ENCODE results near the gene MAPK4.

Gene MAPK4

DNA sequence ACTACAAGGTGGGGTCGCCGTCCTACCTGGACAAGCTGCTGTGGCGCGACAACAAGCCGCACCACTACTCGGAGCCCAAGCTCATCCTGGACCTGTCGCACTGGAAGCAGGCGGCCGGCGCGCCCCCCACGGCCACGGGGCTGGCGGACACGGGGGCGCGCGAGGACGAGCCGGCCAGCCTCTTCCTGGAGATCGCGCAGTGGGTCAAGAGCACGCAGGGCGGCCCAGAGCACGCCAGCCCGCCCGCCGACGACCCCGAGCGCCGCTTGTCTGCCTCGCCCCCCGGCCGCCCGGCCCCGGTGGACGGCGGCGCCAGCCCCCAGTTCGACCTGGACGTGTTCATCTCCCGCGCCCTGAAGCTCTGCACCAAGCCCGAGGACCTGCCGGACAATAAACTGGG lies 169.5 kb downstream of the MAPK4 start:
- DNase-seq (ENCODE audit: insufficient read length), result no peak
- TF ChIP-seq POLR2AphosphoS5 (IDR thresholded peaks at IDR 0.05; ENCODE audit: low read depth, low read length) (no peak), POLR2A (IDR thresholded peaks at IDR 0.05; ENCODE audit: low read depth, low read length) (no peak), TAF1 (IDR thresholded peaks at IDR 0.05; ENCODE audit: borderline replicate concordance, low read depth, low read length) (no peak)
- FAIRE-seq, result no peak

DNA sequence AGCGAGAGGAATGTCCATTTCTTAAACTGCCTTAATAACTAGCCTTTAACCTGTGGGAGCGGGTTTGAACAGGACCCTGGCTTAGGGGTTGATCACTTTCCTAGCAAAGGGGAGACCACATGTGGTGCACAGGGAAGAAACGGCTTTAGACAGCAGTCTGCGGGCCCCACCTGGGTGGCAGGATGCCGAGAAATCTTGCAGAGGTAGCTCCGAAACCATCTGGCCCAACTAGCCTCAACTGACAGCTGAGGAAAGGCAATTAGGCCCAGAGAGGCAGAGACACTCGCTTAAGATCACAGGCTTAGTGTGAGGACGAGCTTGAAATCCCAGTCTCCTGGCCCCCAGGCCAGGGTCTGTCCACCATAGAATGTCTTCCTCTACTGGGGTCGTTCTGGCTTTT lies 170.1 kb downstream of the MAPK4 start:
- no peak for DNase-seq (ENCODE audit: insufficient read length)
- TF ChIP-seq POLR2A (IDR thresholded peaks at IDR 0.05; ENCODE audit: low read depth, low read length) (no peak), POLR2AphosphoS5 (IDR thresholded peaks at IDR 0.05; ENCODE audit: low read depth, low read length) (no peak), TAF1 (IDR thresholded peaks at IDR 0.05; ENCODE audit: borderline replicate concordance, low read depth, low read length) (no peak)
- no peak for FAIRE-seq

DNA sequence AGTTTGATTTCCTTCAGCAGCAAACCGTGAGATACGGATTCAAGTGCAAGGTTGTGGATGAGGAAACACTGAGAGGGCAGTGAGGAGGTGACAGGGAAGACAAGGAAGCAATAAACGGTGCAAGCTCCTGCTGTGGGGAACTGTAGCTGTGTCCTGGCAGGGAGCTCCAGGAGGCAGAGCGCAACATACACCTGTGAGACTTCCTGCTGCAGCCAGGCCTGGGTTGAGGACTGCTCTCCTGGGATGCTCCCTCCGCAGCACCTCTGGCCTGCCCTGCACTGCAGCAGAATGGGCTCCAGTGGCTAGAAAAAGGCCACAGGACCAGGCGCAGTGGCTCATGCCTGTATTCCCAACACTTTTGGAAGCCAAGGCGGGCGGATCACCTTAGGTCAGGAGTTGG lies 174.5 kb downstream of the MAPK4 start:
- no peak for TF ChIP-seq POLR2AphosphoS5 (IDR thresholded peaks at IDR 0.05; ENCODE audit: low read depth, low read length)
- TF ChIP-seq TAF1 (IDR thresholded peaks at IDR 0.05; ENCODE audit: borderline replicate concordance, low read depth, low read length), result no peak
- no peak for TF ChIP-seq POLR2A (IDR thresholded peaks at IDR 0.05; ENCODE audit: low read depth, low read length)
- FAIRE-seq, result no peak
- no peak for DNase-seq (ENCODE audit: insufficient read length)

DNA sequence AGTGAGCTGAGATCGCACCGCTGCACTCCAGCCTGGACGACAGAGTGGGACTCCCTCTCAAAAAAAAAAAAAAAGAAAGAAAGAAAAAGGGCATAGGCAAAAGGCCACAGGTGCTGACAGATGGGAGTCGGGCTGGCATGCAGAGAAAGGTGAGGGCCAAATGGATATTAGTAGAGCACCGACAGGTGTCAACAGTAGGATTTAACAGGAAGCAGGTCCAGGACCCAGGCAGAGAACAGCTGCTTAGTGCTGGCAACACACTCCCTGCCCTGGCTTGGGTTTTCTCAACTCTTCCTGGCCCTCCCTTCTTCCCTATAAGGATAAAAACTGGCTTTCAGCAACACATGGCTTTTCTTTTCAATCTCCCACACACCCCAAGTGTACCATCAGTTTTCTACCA lies 175.0 kb downstream of the MAPK4 start:
- TF ChIP-seq POLR2AphosphoS5 (IDR thresholded peaks at IDR 0.05; ENCODE audit: low read depth, low read length), result no peak
- no peak for TF ChIP-seq TAF1 (IDR thresholded peaks at IDR 0.05; ENCODE audit: borderline replicate concordance, low read depth, low read length)
- TF ChIP-seq POLR2A (IDR thresholded peaks at IDR 0.05; ENCODE audit: low read depth, low read length), result no peak
- no peak for FAIRE-seq
- no peak for DNase-seq (ENCODE audit: insufficient read length)

DNA sequence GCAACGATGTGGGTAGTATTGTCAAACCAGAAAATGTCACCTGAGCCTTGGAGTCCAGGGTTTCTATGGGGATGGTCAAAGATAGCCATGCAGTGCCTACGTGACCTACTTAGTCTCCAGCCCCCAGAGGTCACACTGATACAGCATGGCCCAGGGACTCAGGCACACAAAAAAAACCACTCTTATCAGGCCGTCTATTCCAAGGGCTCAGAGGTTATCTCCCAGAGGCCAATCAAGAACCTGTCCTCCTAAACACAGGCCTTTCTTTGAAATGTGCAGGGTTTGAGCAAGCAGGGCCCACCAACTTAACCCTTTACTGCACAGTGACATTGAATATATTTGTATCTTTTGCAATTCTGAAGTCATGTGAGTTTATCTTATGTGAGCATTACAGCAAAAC lies 177.2 kb downstream of the MAPK4 start:
- DNase-seq (ENCODE audit: insufficient read length) (no peak), FAIRE-seq (no peak)
- no peak for TF ChIP-seq POLR2AphosphoS5 (IDR thresholded peaks at IDR 0.05; ENCODE audit: low read depth, low read length)
- no peak for TF ChIP-seq TAF1 (IDR thresholded peaks at IDR 0.05; ENCODE audit: borderline replicate concordance, low read depth, low read length)
- no peak for TF ChIP-seq POLR2A (IDR thresholded peaks at IDR 0.05; ENCODE audit: low read depth, low read length)

DNA sequence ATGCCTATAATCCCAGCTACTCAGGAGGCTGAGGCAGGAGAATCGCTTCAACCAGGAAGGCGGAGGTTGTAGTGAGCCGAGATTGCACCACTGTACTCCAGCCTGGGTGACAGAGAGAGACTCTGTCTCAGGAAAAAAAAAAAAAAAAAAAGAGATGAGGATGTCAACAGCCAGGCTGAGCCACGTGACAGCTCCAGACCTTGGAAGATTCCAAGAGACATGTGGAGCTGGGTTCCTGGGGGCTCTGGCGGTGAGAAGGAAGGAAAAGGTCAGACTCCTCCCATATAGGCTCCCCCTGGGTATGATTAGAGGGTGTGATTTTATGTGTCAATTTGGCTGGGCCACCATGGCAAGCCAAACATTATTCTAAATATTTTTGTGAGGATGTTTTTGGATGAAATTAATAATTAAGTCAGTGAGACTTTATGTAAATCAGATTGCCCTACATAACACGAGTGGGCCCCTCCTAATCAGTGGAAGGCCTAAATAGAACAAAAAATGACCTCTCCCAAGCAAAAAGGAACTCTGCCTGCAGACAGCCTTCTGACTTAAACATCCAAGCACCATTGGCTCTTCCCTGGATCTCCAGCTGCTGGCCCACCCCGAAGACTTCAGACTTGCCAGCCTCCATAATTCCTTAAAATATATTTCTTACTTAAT lies 178.3 kb downstream of the MAPK4 start:
- FAIRE-seq, result no peak

DNA sequence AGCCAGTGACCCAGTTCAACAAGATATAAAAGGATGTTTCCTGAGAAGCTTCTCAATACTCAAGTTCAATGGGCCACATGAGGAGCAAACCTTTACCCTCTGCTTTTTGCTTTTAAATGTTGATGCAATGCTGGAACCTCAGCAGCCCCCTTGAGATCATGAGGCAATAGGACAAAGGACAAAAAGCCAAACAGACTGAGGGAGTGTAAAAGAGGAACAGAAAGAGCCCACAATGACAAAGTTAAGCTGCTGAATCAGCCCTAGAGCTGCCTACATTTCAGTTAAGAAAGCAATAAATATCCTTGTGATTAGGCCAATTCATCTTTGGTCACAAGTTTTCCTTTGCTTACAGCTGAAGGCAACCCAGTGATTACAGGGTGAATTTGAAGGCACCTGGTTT lies 183.1 kb downstream of the MAPK4 start:
- peak; percentile 17 for FAIRE-seq
- TF ChIP-seq TAF1 (IDR thresholded peaks at IDR 0.05; ENCODE audit: borderline replicate concordance, low read depth, low read length) (no peak), POLR2A (IDR thresholded peaks at IDR 0.05; ENCODE audit: low read depth, low read length) (no peak), POLR2AphosphoS5 (IDR thresholded peaks at IDR 0.05; ENCODE audit: low read depth, low read length) (no peak)

More for the DNA sequence above, 178.3 kb downstream of the MAPK4 start:
- no peak for TF ChIP-seq POLR2AphosphoS5 (IDR thresholded peaks at IDR 0.05; ENCODE audit: low read depth, low read length)
- no peak for TF ChIP-seq POLR2A (IDR thresholded peaks at IDR 0.05; ENCODE audit: low read depth, low read length)
- no peak for TF ChIP-seq TAF1 (IDR thresholded peaks at IDR 0.05; ENCODE audit: borderline replicate concordance, low read depth, low read length)
- no peak for DNase-seq (ENCODE audit: insufficient read length)

DNA sequence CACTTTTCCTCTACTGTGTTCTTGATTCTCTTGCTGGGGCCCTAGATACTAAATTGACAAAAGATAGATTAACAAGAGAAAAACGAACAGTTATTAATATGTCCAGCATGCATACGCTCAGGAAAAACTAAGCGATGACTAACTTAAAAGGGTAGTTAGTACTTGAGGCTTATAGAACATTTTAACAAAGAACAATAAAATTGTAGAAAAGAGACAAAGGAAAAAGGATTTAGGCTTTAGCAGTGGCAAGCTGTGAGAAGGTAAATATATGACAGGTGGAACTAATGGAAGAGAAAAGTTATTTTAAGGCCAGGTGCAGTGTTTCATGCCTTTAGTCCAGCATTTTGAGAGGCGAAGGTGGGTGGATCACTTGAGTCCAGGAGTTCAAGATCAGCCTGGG lies 184.4 kb downstream of the MAPK4 start:
- TF ChIP-seq POLR2AphosphoS5 (IDR thresholded peaks at IDR 0.05; ENCODE audit: low read depth, low read length), result no peak
- no peak for TF ChIP-seq POLR2A (IDR thresholded peaks at IDR 0.05; ENCODE audit: low read depth, low read length)
- TF ChIP-seq TAF1 (IDR thresholded peaks at IDR 0.05; ENCODE audit: borderline replicate concordance, low read depth, low read length), result no peak
- DNase-seq (ENCODE audit: insufficient read length) (no peak), FAIRE-seq (no peak)

More for the DNA sequence above, 183.1 kb downstream of the MAPK4 start:
- DNase-seq (ENCODE audit: insufficient read length), result no peak

DNA sequence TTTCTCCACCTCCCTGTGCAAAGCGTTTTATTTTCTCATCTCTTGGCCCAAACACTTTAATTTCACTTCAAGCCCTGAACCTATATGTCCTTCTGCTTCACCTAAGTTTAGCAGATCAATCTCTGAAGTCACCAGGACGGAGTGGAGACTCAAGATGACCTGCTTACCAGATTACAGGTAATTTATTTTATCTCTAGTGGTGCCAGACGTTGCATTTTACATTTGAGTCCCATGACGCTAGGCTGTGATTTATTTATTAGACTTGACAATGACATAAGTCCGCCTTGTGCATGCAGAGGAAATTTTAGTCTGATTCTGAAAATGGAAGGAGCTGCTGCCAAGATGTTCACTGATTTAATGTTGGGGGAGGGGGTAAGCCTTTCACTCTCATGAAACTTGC lies 186.1 kb downstream of the MAPK4 start:
- no peak for DNase-seq (ENCODE audit: insufficient read length)
- TF ChIP-seq POLR2AphosphoS5 (IDR thresholded peaks at IDR 0.05; ENCODE audit: low read depth, low read length) (no peak), POLR2A (IDR thresholded peaks at IDR 0.05; ENCODE audit: low read depth, low read length) (no peak), TAF1 (IDR thresholded peaks at IDR 0.05; ENCODE audit: borderline replicate concordance, low read depth, low read length) (no peak)
- no peak for FAIRE-seq

DNA sequence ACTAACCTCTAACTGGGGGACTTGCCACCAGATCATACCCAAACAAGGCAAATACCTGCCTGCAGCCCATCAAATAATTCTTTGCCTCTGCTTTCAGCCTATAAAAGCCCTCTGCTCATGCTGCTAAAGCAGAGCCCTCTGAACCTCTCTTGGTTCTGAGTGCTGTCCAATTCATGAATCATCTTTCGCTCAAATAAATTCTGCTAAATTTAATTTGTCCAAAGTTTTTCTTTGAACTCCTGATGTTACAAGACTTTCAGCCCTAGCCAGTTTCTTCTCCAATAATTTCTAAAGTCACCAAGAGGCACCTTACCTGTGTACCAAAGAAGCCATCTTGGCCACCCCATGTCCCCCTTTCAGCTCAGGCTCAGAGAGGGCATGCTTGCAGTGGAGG lies 188.0 kb downstream of the MAPK4 start:
- TF ChIP-seq POLR2AphosphoS5 (IDR thresholded peaks at IDR 0.05; ENCODE audit: low read depth, low read length) (no peak), POLR2A (IDR thresholded peaks at IDR 0.05; ENCODE audit: low read depth, low read length) (no peak), TAF1 (IDR thresholded peaks at IDR 0.05; ENCODE audit: borderline replicate concordance, low read depth, low read length) (no peak)
- no peak for FAIRE-seq

DNA sequence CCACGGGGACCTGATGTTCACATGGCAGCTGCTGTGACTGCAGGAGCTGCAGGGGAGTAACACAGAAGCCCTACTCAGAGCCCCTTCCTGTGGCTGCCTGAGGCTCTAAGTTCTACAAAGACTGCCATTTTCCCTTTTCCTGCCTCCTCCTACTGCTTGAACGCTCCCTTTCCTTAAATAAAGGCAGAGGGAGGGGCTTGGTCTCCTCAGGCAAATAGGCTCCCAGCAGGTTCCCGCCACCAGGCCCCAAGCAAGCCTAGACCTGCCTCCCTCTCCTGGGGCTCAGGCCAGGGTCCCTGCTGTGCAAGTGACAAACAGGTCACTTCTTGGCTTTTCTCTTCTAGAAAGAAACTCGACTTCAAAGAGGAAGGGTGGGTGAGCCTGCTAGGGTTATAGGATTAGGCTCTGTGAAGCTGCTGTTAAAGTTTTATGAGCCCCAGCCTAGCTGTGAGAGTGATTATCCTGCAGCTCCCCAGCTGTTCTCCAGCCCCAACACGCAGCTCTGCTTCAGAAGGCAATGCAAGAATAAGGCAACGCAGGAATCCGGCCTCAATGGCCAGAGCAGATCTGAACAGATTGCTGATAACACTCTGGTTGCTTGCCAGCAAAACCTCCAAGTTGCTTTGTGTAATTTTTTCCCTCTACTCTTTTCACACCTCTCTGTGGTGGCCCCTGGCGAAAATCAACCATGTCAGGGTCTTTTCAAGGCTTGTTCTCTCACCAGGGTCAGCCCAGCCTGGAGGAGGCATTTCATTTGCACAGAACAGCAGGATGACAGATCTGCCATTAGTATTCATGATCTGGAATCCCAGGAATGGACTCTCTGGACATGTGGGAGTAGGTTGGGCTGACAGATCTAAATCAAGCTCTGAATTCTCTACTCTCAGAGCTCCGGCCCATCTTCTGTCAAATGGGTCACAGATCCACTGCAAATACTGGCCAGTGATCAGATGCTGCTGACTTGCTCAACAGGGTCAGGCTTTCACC lies 188.6 kb downstream of the MAPK4 start:
- FAIRE-seq, result no peak
- TF ChIP-seq TAF1 (IDR thresholded peaks at IDR 0.05; ENCODE audit: borderline replicate concordance, low read depth, low read length), result no peak
- no peak for TF ChIP-seq POLR2A (IDR thresholded peaks at IDR 0.05; ENCODE audit: low read depth, low read length)
- TF ChIP-seq POLR2AphosphoS5 (IDR thresholded peaks at IDR 0.05; ENCODE audit: low read depth, low read length), result no peak
- no peak for DNase-seq (ENCODE audit: insufficient read length)

More for the DNA sequence above, 188.0 kb downstream of the MAPK4 start:
- DNase-seq (ENCODE audit: insufficient read length), result no peak

All from GM12892 (cell line).